ENCODE results near the gene SORT1. TPM values are rescaled to one million over a fixed set of nuclear protein-coding genes. Genes with fewer than 3 reads are reported as not detected.

Gene SORT1
- total and polyA plus RNA-seq, 2 of the 13 experiments (the other 11 are each of a cell fraction or from before 2014, with no cell fraction given), result 32.4 to 93.0 TPM

GRCh38 chr1:109443476-109443875, 45.8 kb upstream of the SORT1 start:
- H4K20me1 ChIP-seq (ENCODE audit: insufficient read depth, low read length), result no peaks in the 10 kb centered on the region
- FAIRE-seq (no peak), DNase-seq (ENCODE audit: low spot score) (no peak), ATAC-seq (no peak)
- H3K9me3 ChIP-seq (ENCODE audit: low read length), result no peaks in the 10 kb centered on the region
- ChIA-PET CTCF (ENCODE audit: low intra/inter-chr PET ratio, low total read pairs) (no interaction called here), POLR2A (no interaction called here)
- H3K4me3 ChIP-seq (replicated peaks in 1 of 3; ENCODE audit: insufficient read depth in 1 of 3, low read depth in 2 of 3, low read length in 3 of 3), result no peak overlapping the region
- intact Hi-C loops (cut with micrococcal nuclease; ENCODE audit: unreplicated experiment) (no loop called here), in situ Hi-C loops (cut with HindIII; ENCODE audit: extremely low pct_ligation_motif_present, low pct_unique_long_range_greater_than_20kb) (no loop called here)
- no peak overlapping the region for H3K9ac ChIP-seq (ENCODE audit: insufficient read depth, low read depth, low read length)
- no peak overlapping the region for H2AFZ ChIP-seq (ENCODE audit: low read length)
- H3K4me1 ChIP-seq (ENCODE audit: insufficient read depth, low read length), result peaks cover 31% of the 10 kb centered on the region
- no peaks in the 10 kb centered on the region for H3K79me2 ChIP-seq (ENCODE audit: insufficient read depth, low read length)
- H3K27me3 ChIP-seq (ENCODE audit: control insufficient read depth in 1 of 2, insufficient read depth in 2 of 2, low read length in 2 of 2), result peaks cover 1 to 44% of the 10 kb centered on the region in 2 experiments; a peak in 3 of 5 replicates
- no peak overlapping the region for H3K4me2 ChIP-seq (ENCODE audit: low read depth, low read length)
- H3K36me3 ChIP-seq (replicated peaks in 1 of 2; ENCODE audit: control insufficient read depth in 1 of 2, insufficient read depth in 2 of 2, low read length in 2 of 2), result no peaks in the 10 kb centered on the region
- WGBS (ENCODE audit: low lambda C conversion rate), result 24% methylated on average over 2 of the region's 2 CpGs
- H3K27ac ChIP-seq (ENCODE audit: extremely low read length, insufficient read depth, low read length), result no peak overlapping the region
- no TSS peak for BruUV-seq (replicated peaks)
- TF ChIP-seq MXI1 (IDR thresholded peaks at IDR 0.05; ENCODE audit: borderline replicate concordance, low read depth, low read length) (no peak), SUZ12 (IDR thresholded peaks at IDR 0.05; ENCODE audit: low read depth, low read length) (no peak), ZNF414 (CRISPR knock-in tag; IDR thresholded peaks at IDR 0.05) (no peak), ZNF354B (CRISPR knock-in tag; IDR thresholded peaks at IDR 0.05) (no peak), KLF16 (CRISPR knock-in tag; IDR thresholded peaks at IDR 0.05) (no peak), TCF12 (IDR thresholded peaks at IDR 0.05) (no peak), TCF12 (CRISPR knock-in tag; IDR thresholded peaks at IDR 0.05) (no peak)

GRCh38 chr1:109441069-109441468, 43.4 kb upstream of the SORT1 start:
- ATAC-seq (peak; percentile 82), FAIRE-seq (no peak), DNase-seq (ENCODE audit: low spot score) (peak; percentile 70)
- ChIA-PET CTCF (ENCODE audit: low intra/inter-chr PET ratio, low total read pairs) (no interaction called here), POLR2A (interaction anchor here (1.0 kb wide), 1 partner anchor 14 kb away, joined by 7 read pairs; the partner anchor contains the start of gene PSMA5)
- Histone ChIP-seq H3K4me2 (ENCODE audit: low read depth, low read length) (peak overlapping the region; percentile 38; the same call in 1 of the 2 replicates), H2AFZ (ENCODE audit: low read length) (no peak overlapping the region), H3K9ac (ENCODE audit: insufficient read depth, low read depth, low read length) (no peak overlapping the region), H3K36me3 (replicated peaks in 1 of 2; ENCODE audit: control insufficient read depth in 1 of 2, insufficient read depth in 2 of 2, low read length in 2 of 2) (no peaks in the 10 kb centered on the region), H3K4me3 (replicated peaks in 1 of 3; ENCODE audit: insufficient read depth in 1 of 3, low read depth in 2 of 3, low read length in 3 of 3) (no peak overlapping the region), H3K4me1 (ENCODE audit: insufficient read depth, low read length) (peaks cover 36% of the 10 kb centered on the region), H3K27me3 (ENCODE audit: control insufficient read depth in 1 of 2, insufficient read depth in 2 of 2, low read length in 2 of 2) (peaks cover 0 to 35% of the 10 kb centered on the region in 2 experiments; a peak in 2 of 5 replicates), H3K79me2 (ENCODE audit: insufficient read depth, low read length) (no peaks in the 10 kb centered on the region), H3K9me3 (ENCODE audit: low read length) (no peaks in the 10 kb centered on the region), H3K27ac (ENCODE audit: extremely low read length, insufficient read depth, low read length) (no peak overlapping the region), H4K20me1 (ENCODE audit: insufficient read depth, low read length) (no peaks in the 10 kb centered on the region)
- intact Hi-C loops (cut with micrococcal nuclease; ENCODE audit: unreplicated experiment) (loop anchor here (2.0 kb wide), 1 partner anchor 14 kb away; the partner anchor contains the start of gene PSMA5), in situ Hi-C loops (cut with HindIII; ENCODE audit: extremely low pct_ligation_motif_present, low pct_unique_long_range_greater_than_20kb) (no loop called here)
- WGBS (ENCODE audit: low lambda C conversion rate), result 0% methylated on average over 1 of the region's 1 CpG
- BruUV-seq (replicated peaks), result no TSS peak
- TF ChIP-seq HMG20B (CRISPR knock-in tag; conservative IDR thresholded peaks at IDR 0.05) (peak; percentile 89), BRD4 (CRISPR knock-in tag; IDR thresholded peaks at IDR 0.05) (no peak), KMT2B (CRISPR knock-in tag; IDR thresholded peaks at IDR 0.05) (no peak), ZNF775 (CRISPR knock-in tag; IDR thresholded peaks at IDR 0.05; ENCODE audit: borderline replicate concordance) (no peak), ZBTB44 (CRISPR knock-in tag; IDR thresholded peaks at IDR 0.05) (no peak), SAP130 (CRISPR knock-in tag; IDR thresholded peaks at IDR 0.05; ENCODE audit: low read depth) (peak; percentile 54), TBP (CRISPR knock-in tag; IDR thresholded peaks at IDR 0.05) (no peak), ZNF431 (CRISPR knock-in tag; IDR thresholded peaks at IDR 0.05; ENCODE audit: borderline replicate concordance, low read depth) (no peak), PAF1 (CRISPR knock-in tag; IDR thresholded peaks at IDR 0.05) (no peak)
- TF ChIP-seq, protein P1, sequence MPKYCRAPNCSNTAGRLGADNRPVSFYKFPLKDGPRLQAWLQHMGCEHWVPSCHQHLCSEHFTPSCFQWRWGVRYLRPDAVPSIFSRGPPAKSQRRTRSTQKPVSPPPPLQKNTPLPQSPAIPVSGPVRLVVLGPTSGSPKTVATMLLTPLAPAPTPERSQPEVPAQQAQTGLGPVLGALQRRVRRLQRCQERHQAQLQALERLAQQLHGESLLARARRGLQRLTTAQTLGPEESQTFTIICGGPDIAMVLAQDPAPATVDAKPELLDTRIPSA (CRISPR knock-in tag; IDR thresholded peaks at IDR 0.05; ENCODE audit: borderline replicate concordance), result no peak
- TF ChIP-seq, protein P2, sequence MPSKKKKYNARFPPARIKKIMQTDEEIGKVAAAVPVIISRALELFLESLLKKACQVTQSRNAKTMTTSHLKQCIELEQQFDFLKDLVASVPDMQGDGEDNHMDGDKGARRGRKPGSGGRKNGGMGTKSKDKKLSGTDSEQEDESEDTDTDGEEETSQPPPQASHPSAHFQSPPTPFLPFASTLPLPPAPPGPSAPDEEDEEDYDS (CRISPR knock-in tag; IDR thresholded peaks at IDR 0.05), result no peak
